Endothelial cell of umbilical vein (primary cell): ENCODE measurements around the gene ZDHHC3. TPM values are rescaled to one million over a fixed set of nuclear protein-coding genes. Genes with fewer than 3 reads are reported as not detected.
A peak's percentile ranks its signal among the peaks of the same experiment; 100 is the strongest.

Experiments used
- BruUV-seq: library from RNA; stranded (reverse); fragments of 400-500 nt; replicated peaks from 2 replicates; lab custom pipeline; 2021; lab: Mats Ljungman, UMichigan
- CTCF ChIA-PET: fragments of 300-600, 350-600 bp; sonication (Branson Sonifier 250); formaldehyde crosslinking; loops from one replicate; lab custom pipeline; 2021; ENCODE audit warnings: antibody characterized with exemption, inconsistent platforms; lab: Charles Lee
- POLR2A ChIA-PET: fragments of 300-600, 350-600 bp; sonication (Branson Sonifier 250); formaldehyde crosslinking; loops from one replicate; lab custom pipeline; 2021; ENCODE audit warnings: antibody characterized with exemption, inconsistent platforms; lab: Charles Lee
- DNase-seq: peaks from one replicate; pipeline ENCODE4 v3.0.0-alpha.2; 2011; ENCODE audit warnings: low read depth, low spot score
- FAIRE-seq: peaks from 2 replicates; lab custom pipeline; 2011; peaks lifted over from hg19 to GRCh38; lab: Jason Lieb, UNC
- H2AFZ ChIP-seq: 2 replicates; pipeline ENCODE4 v1.6.0; 2012; ENCODE audit warnings: low read depth, low read length, control low read depth, inconsistent platforms
- H3K27ac ChIP-seq: 2 replicates; pipeline ENCODE4 v1.5.1; 2011; ENCODE audit warnings: low read depth, mild to moderate bottlenecking, control low read depth, low read length, moderate library complexity; ENCODE audit not compliant: insufficient read depth
- H3K27me3 ChIP-seq, 2 experiments: 2 replicates each; pipeline versions ENCODE4 v1.6.0 to v1.6.1; 2011; ENCODE audit warnings: low read length in 2 of 2, mixed read lengths in 1 of 2; ENCODE audit not compliant: control insufficient read depth in 2 of 2, insufficient read depth in 2 of 2
- H3K36me3 ChIP-seq, 2 experiments: 2 replicates in 1 of 2; 3 replicates in 1 of 2; pipeline ENCODE4 v1.5.1; 2011; ENCODE audit warnings: low read length in 2 of 2, mild to moderate bottlenecking in 1 of 2, moderate library complexity in 1 of 2; ENCODE audit not compliant: control insufficient read depth in 2 of 2, insufficient read depth in 2 of 2; ENCODE audit errors: extremely low read depth in 1 of 2
- H3K4me1 ChIP-seq: 3 replicates; pipeline ENCODE4 v1.5.1; 2011; ENCODE audit warnings: mild to moderate bottlenecking, low read length; ENCODE audit not compliant: control insufficient read depth, insufficient read depth; ENCODE audit errors: extremely low read depth
- H3K4me2 ChIP-seq: 2 replicates; pipeline ENCODE4 v1.6.1; 2011; ENCODE audit warnings: low read length, control low read depth, mixed read lengths; ENCODE audit not compliant: insufficient read depth
- H3K4me3 ChIP-seq, 3 experiments: fragments of 200-600 bp in 1 of 3; sonication (generic), shearing (Covaris generic) in 1 of 3; replicated peaks in 1 of 3; 2 replicates each; pipeline ENCODE4 v1.5.1; 2011 to 2016; ENCODE audit warnings: control low read depth in 3 of 3, low read length in 3 of 3, mild to moderate bottlenecking in 2 of 3, inconsistent platforms in 1 of 3, low read depth in 1 of 3, moderate library complexity in 1 of 3; ENCODE audit not compliant: insufficient read depth in 1 of 3
- H3K79me2 ChIP-seq: 2 replicates; pipeline ENCODE4 v1.6.0; 2012; ENCODE audit warnings: low read length, inconsistent platforms; ENCODE audit not compliant: control insufficient read depth, insufficient read depth
- H3K9ac ChIP-seq: replicated peaks from 2 replicates; pipeline ENCODE3; 2011; ENCODE audit warnings: low read length, control low read depth; ENCODE audit not compliant: insufficient read depth; ENCODE audit errors: extremely low read depth
- H3K9me1 ChIP-seq: replicated peaks from 3 replicates; pipeline ENCODE4 v1.6.0; 2011; ENCODE audit warnings: mild to moderate bottlenecking, low read length; ENCODE audit not compliant: control insufficient read depth, insufficient read depth; ENCODE audit errors: extremely low read depth
- H3K9me3 ChIP-seq: replicated peaks from 2 replicates; pipeline ENCODE4 v1.5.1; 2012; ENCODE audit warnings: low read length, inconsistent platforms; ENCODE audit not compliant: control insufficient read depth, insufficient read depth
- H4K20me1 ChIP-seq: replicated peaks from 2 replicates; pipeline ENCODE3; 2011; ENCODE audit warnings: mild to moderate bottlenecking, low read length; ENCODE audit not compliant: control insufficient read depth, insufficient read depth; ENCODE audit errors: extremely low read depth
- EZH2 ChIP-seq: IDR thresholded peaks from 2 replicates; pipeline ENCODE4 v1.6.1; 2012; ENCODE audit warnings: borderline replicate concordance, low read depth, mild to moderate bottlenecking, moderate library complexity, low read length, inconsistent platforms; ENCODE audit not compliant: severe bottlenecking
- GATA2 ChIP-seq: IDR thresholded peaks from 2 replicates; pipeline ENCODE4 v1.7.0; 2011; ENCODE audit warnings: low read depth, mild to moderate bottlenecking, moderate library complexity, mixed read lengths, low read length; ENCODE audit not compliant: insufficient read length, insufficient read depth
- MYC ChIP-seq: IDR thresholded peaks from one replicate; pipeline ENCODE4 v1.6.1; 2011; ENCODE audit warnings: mild to moderate bottlenecking, low read depth, low read length
- POLR2A ChIP-seq: IDR thresholded peaks from 2 replicates; pipeline ENCODE4 v1.6.1; 2012; ENCODE audit warnings: low read depth, mild to moderate bottlenecking, control low read depth, low read length
- dilution Hi-C: fragments of 300-500 bp; cut with MboI; formaldehyde crosslinking; loops from one replicate; pipeline ENCODE4 v1.15.0; 2019; ENCODE audit warnings: low sequenced_read_pairs; ENCODE audit not compliant: extremely low pct_ligation_motif_present
- intact Hi-C: fragments of 100-400 bp; cut with micrococcal nuclease; formaldehyde crosslinking; loops from one replicate; pipeline ENCODE4 v1.10.0; 2022
- polyA plus RNA-seq, 4 experiments: library from polyadenylated mRNA; depleted of rRNA in 3 of 4; stranded (reverse) in 3 of 4; unstranded in 1 of 4; fragments of >200 nt; gene quantifications; 2 replicates each; pipeline versions ENCODE4 v1.2.1 to v1.2.3, GENCODE V29; 2011 to 2012; ENCODE audit warnings: missing spikeins in 1 of 4
- total RNA-seq: library from RNA; stranded (reverse); gene quantifications from 2 replicates; pipeline ENCODE4 v1.2.3, GENCODE V29; 2021

The ZDHHC3 gene
- total and polyA plus RNA-seq, 2 donors (not counting 3 experiments of a cell fraction or from before 2014, with no cell fraction given) = 62.4 to 97.1 TPM

GRCh38 chr3:45010811-45011333, 34.9 kb upstream of the ZDHHC3 start:
- Histone ChIP-seq H3K4me2 (no peak overlapping the region), H3K4me3 (no peak overlapping the region), H4K20me1 (no peaks in the 10 kb centered on the region), H3K9me1 (no peaks in the 10 kb centered on the region), H3K9me3 (no peaks in the 10 kb centered on the region), H3K4me1 (peaks cover 23% of the 10 kb centered on the region), H3K9ac (peak overlapping the region; percentile 68), H3K27ac (peak overlapping the region; percentile 98), H3K79me2 (no peaks in the 10 kb centered on the region), H3K36me3 (peaks cover 0 to 3% of the 10 kb centered on the region in 2 experiments), H2AFZ (no peak overlapping the region), H3K27me3 (no peaks in the 10 kb centered on the region)
- dilution Hi-C loops (no loop called here), intact Hi-C loops (no loop called here)
- TF ChIP-seq POLR2A (peak; percentile 0), GATA2 (no peak)
- POLR2A ChIA-PET = no interaction called here
- BruUV-seq = no TSS peak
- CTCF ChIA-PET = interaction anchor here (1.0 to 2.8 kb wide), 4 partner anchors 8 to 22 kb away, joined by 3 to 16 read pairs (median 5); no protein-coding TSS in a partner anchor
- FAIRE-seq = no peak
- peak; percentile 58 for DNase-seq

- intact Hi-C loops = no loop called here
- Histone ChIP-seq H3K9ac (no peak overlapping the region), H3K4me2 (no peak overlapping the region), H3K27me3 (no peaks in the 10 kb centered on the region), H4K20me1 (no peaks in the 10 kb centered on the region), H3K27ac (no peak overlapping the region), H3K9me3 (no peaks in the 10 kb centered on the region), H3K9me1 (no peaks in the 10 kb centered on the region), H3K79me2 (no peaks in the 10 kb centered on the region), H2AFZ (no peak overlapping the region), H3K36me3 (peaks cover 0 to 3% of the 10 kb centered on the region in 2 experiments), H3K4me1 (peaks cover 23% of the 10 kb centered on the region), H3K4me3 (no peak overlapping the region)
- no peak for FAIRE-seq
- POLR2A ChIA-PET = no interaction called here
- dilution Hi-C loops = no loop called here
- CTCF ChIA-PET = no interaction called here
- TF ChIP-seq EZH2 (no peak), MYC (no peak)
- no peak for DNase-seq
- BruUV-seq = no TSS peak
Measured at GRCh38 chr3:45009868-45010267, 33.9 kb upstream of the ZDHHC3 start.
